GM12878 (cell line): ENCODE results near the gene FUT8. TPM values are rescaled to one million over a fixed set of nuclear protein-coding genes. Genes with fewer than 3 reads are reported as not detected.

Experiments used
- ATAC-seq: fragments of 200-7000 bp; cut with Tn5 transposase; 3 replicates; pipeline ENCODE4 v1.9.1; 2020; ENCODE audit warnings: mild to moderate bottlenecking, moderate library complexity
- BruUV-seq: library from RNA; stranded (reverse); fragments of 400-500 nt; replicated peaks from 2 replicates; lab custom pipeline; 2021; lab: Mats Ljungman, UMichigan
- CTCF ChIA-PET: fragments of 300-600 bp; sonication (Branson Sonifier 250); formaldehyde crosslinking; extraction: SDS; loops from one replicate; lab custom pipeline; 2021; ENCODE audit warnings: inconsistent platforms; lab: Yijun Ruan, JAX
- POLR2A ChIA-PET: fragments of 350-600 bp; formaldehyde crosslinking; extraction: SDS; loops from one replicate; lab custom pipeline; 2021; ENCODE audit warnings: inconsistent platforms; lab: Charles Lee
- RAD21 ChIA-PET: fragments of 300-600 bp; sonication (Branson Sonifier 250); formaldehyde crosslinking; loops from one replicate; lab custom pipeline; 2023; ENCODE audit warnings: antibody characterized with exemption; ENCODE audit not compliant: unreplicated experiment; lab: Charles Lee
- SMC1A ChIA-PET: fragments of 300-600 bp; sonication (Branson Sonifier 250); formaldehyde crosslinking; loops from one replicate; lab custom pipeline; 2023; ENCODE audit not compliant: unreplicated experiment, uncharacterized antibody; lab: Charles Lee
- DNase-seq: peaks from one replicate; pipeline ENCODE4 v3.0.0-alpha.2; 2011; ENCODE audit warnings: low read depth, low spot score
- FAIRE-seq: peaks from 3 replicates; lab custom pipeline; 2011; peaks lifted over from hg19 to GRCh38; lab: Jason Lieb, UNC
- H2AFZ ChIP-seq: 2 replicates; pipeline ENCODE4 v1.6.0; 2011; ENCODE audit warnings: low read depth, low read length, control low read depth; ENCODE audit not compliant: control insufficient read depth
- H3K27ac ChIP-seq: 2 replicates; pipeline ENCODE4 v1.5.1; 2011; ENCODE audit warnings: control low read depth; ENCODE audit not compliant: control insufficient read depth, insufficient read depth
- H3K27me3 ChIP-seq, 2 experiments: replicated peaks in 1 of 2; 2 replicates each; pipeline versions ENCODE4 v1.6.0 to v1.6.1; 2011; ENCODE audit warnings: low read length in 1 of 2; ENCODE audit not compliant: control insufficient read depth in 2 of 2, insufficient read depth in 2 of 2
- H3K36me3 ChIP-seq, 2 experiments: 2 replicates each; pipeline ENCODE4 v1.5.1; 2011; ENCODE audit warnings: low read length in 1 of 2; ENCODE audit not compliant: control insufficient read depth in 2 of 2, insufficient read depth in 2 of 2
- H3K4me1 ChIP-seq: 2 replicates; pipeline ENCODE4 v1.6.1; 2011; ENCODE audit warnings: mild to moderate bottlenecking, low read length, moderate library complexity, mixed read lengths; ENCODE audit not compliant: control insufficient read depth, insufficient read depth
- H3K4me2 ChIP-seq: 2 replicates; pipeline ENCODE4 v1.6.0; 2011; ENCODE audit warnings: control low read depth; ENCODE audit not compliant: control insufficient read depth, insufficient read depth
- H3K4me3 ChIP-seq: fragments of 200-600 bp; sonication (generic); 2 replicates; pipeline ENCODE4 v1.5.1; 2016
- H3K79me2 ChIP-seq: 2 replicates; pipeline ENCODE4 v1.6.0; 2011; ENCODE audit warnings: low read length; ENCODE audit not compliant: control insufficient read depth, insufficient read depth
- H3K9ac ChIP-seq: 2 replicates; pipeline ENCODE4 v1.8.0; 2011; ENCODE audit warnings: low read length, control low read depth, mixed read lengths; ENCODE audit not compliant: control insufficient read depth, insufficient read depth
- H3K9me3 ChIP-seq: replicated peaks from 3 replicates; pipeline ENCODE4 v1.5.1; 2011; ENCODE audit warnings: mild to moderate bottlenecking, low read length; ENCODE audit not compliant: control insufficient read depth, insufficient read depth
- H4K20me1 ChIP-seq: 2 replicates; pipeline ENCODE4 v1.6.0; 2011; ENCODE audit not compliant: control insufficient read depth, insufficient read depth
- E2F8 ChIP-seq: fragments of 450-650 bp; IDR thresholded peaks from 2 replicates; pipeline ENCODE4 v1.6.1; 2018; ENCODE audit warnings: mild to moderate bottlenecking, low read depth, moderate library complexity; ENCODE audit not compliant: partially characterized antibody
- EGR1 ChIP-seq, 2 experiments: IDR thresholded peaks; 1 replicate in 1 of 2; 2 replicates in 1 of 2; pipeline ENCODE4 v1.6.1; 2011 to 2012; ENCODE audit warnings: low read depth in 2 of 2, low read length in 2 of 2, borderline replicate concordance in 1 of 2, mild to moderate bottlenecking in 1 of 2, moderate library complexity in 1 of 2
- ELK1 ChIP-seq: IDR thresholded peaks from 2 replicates; pipeline ENCODE4 v1.6.1; 2012; ENCODE audit warnings: low read depth, low read length, improper control_type of control experiment
- HDAC2 ChIP-seq: fragments of 200-600 bp; sonication (generic); IDR thresholded peaks from 2 replicates; pipeline ENCODE4 v1.6.1; 2017
- KDM1A ChIP-seq: fragments of 200-600 bp; sonication (generic); IDR thresholded peaks from 2 replicates; pipeline ENCODE4 v1.6.1; 2016; ENCODE audit warnings: borderline replicate concordance
- NBN ChIP-seq: fragments of 450-650 bp; IDR thresholded peaks from 2 replicates; pipeline ENCODE4 v1.6.1; 2016
- RAD21 ChIP-seq: IDR thresholded peaks from 2 replicates; pipeline ENCODE4 v1.6.1; 2011; ENCODE audit warnings: mild to moderate bottlenecking, low read depth, low read length, moderate library complexity; ENCODE audit not compliant: insufficient read depth
- STAT3 ChIP-seq: IDR thresholded peaks from 2 replicates; pipeline ENCODE4 v1.6.1; 2011; ENCODE audit warnings: low read depth, low read length, improper control_type of control experiment
- WGBS: methylation state at CpG from one replicate; pipeline ENCODE4 v1.1.6; 2016; ENCODE audit warnings: low lambda C conversion rate; ENCODE audit not compliant: insufficient replicate concordance, insufficient coverage; ENCODE audit errors: missing lambda C conversion rate; 5-methylcytosine and 5-hydroxymethylcytosine counted together
- in situ Hi-C: fragments of 300-500 bp; cut with MboI; formaldehyde crosslinking; loops from 9 replicates; pipeline ENCODE4 v1.14.3; 2018; ENCODE audit warnings: mixed read lengths
- intact Hi-C: fragments of 100-400 bp; cut with micrococcal nuclease; formaldehyde crosslinking; loops from one replicate; pipeline ENCODE4 v1.14.2; 2022; ENCODE audit not compliant: unreplicated experiment
- polyA plus RNA-seq, 11 experiments: library from polyadenylated mRNA; depleted of rRNA in 4 of 11; unstranded in 6 of 11; stranded (reverse) in 5 of 11; fragments of >200 nt; fragmentation: Nextera tagmentation in 4 of 11; fragmentation: Illumina TruSeq in 1 of 11; extraction: Ambion mirVana in 4 of 11; extraction: Trizol in 1 of 11; gene quantifications; 1 replicate in 1 of 11; 2 replicates in 10 of 11; pipeline versions ENCODE4 v1.2.1 to v1.2.3, GENCODE V29; 2011 to 2016; ENCODE audit warnings: inconsistent platforms in 2 of 11, missing spikeins in 2 of 11, low read depth in 1 of 11
- total RNA-seq, 4 experiments: library from RNA; depleted of rRNA in 3 of 4; stranded (reverse); fragments of >200 nt in 3 of 4; fragmentation: Illumina TruSeq in 1 of 4; extraction: Trizol in 1 of 4; gene quantifications; 2 replicates each; pipeline versions ENCODE4 v1.2.1 to v1.2.3, GENCODE V29; 2013 to 2021
- TF ChIP-seq, protein P1 (sequence below): fragments of 450-650 bp; IDR thresholded peaks from 2 replicates; pipeline ENCODE4 v1.6.1; 2017; ENCODE audit warnings: borderline replicate concordance

FUT8 gene
- total and polyA plus RNA-seq, 10 of the 15 experiments (the other 5 are each of a cell fraction or from before 2014, with no cell fraction given) = 21.3 to 106 (median 66.3) TPM

DNA sequence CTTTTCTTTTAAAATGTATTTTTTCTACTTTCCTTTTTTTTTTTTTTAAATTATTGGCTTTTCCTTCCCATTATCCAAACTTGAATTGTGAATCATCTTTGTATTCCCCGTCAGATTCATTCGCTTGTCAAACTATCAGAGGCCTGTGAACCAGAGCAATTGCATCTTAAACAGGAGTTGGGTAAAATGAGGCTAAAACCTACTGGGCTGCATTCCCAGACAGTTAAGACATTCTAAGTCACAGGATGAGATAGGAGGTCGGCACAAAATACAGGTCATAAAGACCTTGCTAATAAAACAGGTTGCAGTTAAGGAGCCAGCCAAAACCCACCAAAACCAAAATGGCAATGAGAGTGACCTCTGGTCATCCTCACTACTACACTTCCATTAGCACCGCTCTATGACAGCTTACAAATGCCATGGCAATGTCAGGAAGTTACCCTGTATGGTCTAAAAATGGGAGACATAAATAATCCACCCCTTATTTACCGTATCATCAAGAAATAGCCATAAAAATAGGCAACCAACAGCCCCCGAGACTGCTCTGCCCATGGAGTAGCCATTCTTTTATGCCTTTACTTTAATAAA, 19.9 kb downstream of the FUT8 start:
- intact Hi-C loops = no loop called here
- BruUV-seq = no TSS peak
- ChIA-PET SMC1A (interaction anchor here (0.6 to 2.3 kb wide), 10 partner anchors 17 to 392 kb away, joined by 3 to 19 read pairs (median 4); no protein-coding TSS in a partner anchor), RAD21 (interaction anchor here (1.7 to 1.9 kb wide), 2 partner anchors 17 to 33 kb away, joined by 4 to 13 read pairs; no protein-coding TSS in a partner anchor), POLR2A (no interaction called here), CTCF (interaction anchor here (1.0 to 2.2 kb wide), 8 partner anchors 8 to 392 kb away, joined by 3 to 11 read pairs (median 6); partner anchors contain the start of gene FUT8)
- no peak overlapping the region for H3K9ac ChIP-seq
- H3K36me3 ChIP-seq = no peaks in the 10 kb centered on the region; a peak in 2 of 4 replicates
- peaks cover 12% of the 10 kb centered on the region for H3K9me3 ChIP-seq
- TF ChIP-seq E2F8 (no peak), RAD21 (no peak), KDM1A (no peak), ELK1 (no peak), HDAC2 (no peak), EGR1 (IDR thresholded peaks at IDR 0.05; ENCODE audit: borderline replicate concordance in 1 of 2, low read depth in 2 of 2, low read length in 2 of 2) (no peak), STAT3 (no peak), NBN (no peak)
- TF ChIP-seq, protein P1, sequence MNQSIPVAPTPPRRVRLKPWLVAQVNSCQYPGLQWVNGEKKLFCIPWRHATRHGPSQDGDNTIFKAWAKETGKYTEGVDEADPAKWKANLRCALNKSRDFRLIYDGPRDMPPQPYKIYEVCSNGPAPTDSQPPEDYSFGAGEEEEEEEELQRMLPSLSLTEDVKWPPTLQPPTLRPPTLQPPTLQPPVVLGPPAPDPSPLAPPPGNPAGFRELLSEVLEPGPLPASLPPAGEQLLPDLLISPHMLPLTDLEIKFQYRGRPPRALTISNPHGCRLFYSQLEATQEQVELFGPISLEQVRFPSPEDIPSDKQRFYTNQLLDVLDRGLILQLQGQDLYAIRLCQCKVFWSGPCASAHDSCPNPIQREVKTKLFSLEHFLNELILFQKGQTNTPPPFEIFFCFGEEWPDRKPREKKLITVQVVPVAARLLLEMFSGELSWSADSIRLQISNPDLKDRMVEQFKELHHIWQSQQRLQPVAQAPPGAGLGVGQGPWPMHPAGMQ = no peak
- peak overlapping the region; percentile 77 for H3K4me2 ChIP-seq
- FAIRE-seq (no peak), ATAC-seq (peak; percentile 32), DNase-seq (no peak)
- no peaks in the 10 kb centered on the region for H4K20me1 ChIP-seq
- H3K79me2 ChIP-seq = peaks cover 89% of the 10 kb centered on the region
- WGBS = 77% methylated on average over 6 of the region's 6 CpGs
- peak overlapping the region; percentile 18 for H2AFZ ChIP-seq
- H3K4me1 ChIP-seq = peaks cover 25% of the 10 kb centered on the region
- in situ Hi-C loops = no loop called here
- peak overlapping the region; percentile 20; the same call in 1 of the 2 replicates for H3K4me3 ChIP-seq
- peak overlapping the region; percentile 72 for H3K27ac ChIP-seq
- H3K27me3 ChIP-seq = no peaks in the 10 kb centered on the region
